H9 (cell line): ENCODE measurements around the gene THSD4. TPM values are rescaled to one million over a fixed set of nuclear protein-coding genes. Genes with fewer than 3 reads are reported as not detected.

Source experiments
- DNase-seq: peaks from one replicate; pipeline ENCODE4 v3.0.0-alpha.2; 2017
- H2AFZ ChIP-seq: one replicate; pipeline ENCODE4 v1.6.1; 2013; ENCODE audit warnings: mild to moderate bottlenecking, low read length, control low read depth, moderate library complexity
- H2AK5ac ChIP-seq: 2 replicates; pipeline ENCODE4 v1.6.1; 2013; ENCODE audit warnings: low read length, control low read depth, mixed read lengths; ENCODE audit not compliant: insufficient read length
- H2BK120ac ChIP-seq: one replicate; pipeline ENCODE4 v1.6.1; 2013; ENCODE audit warnings: low read depth, mild to moderate bottlenecking, low read length, control low read depth, inconsistent platforms; ENCODE audit not compliant: poor library complexity, severe bottlenecking
- H2BK12ac ChIP-seq: 2 replicates; pipeline ENCODE4 v1.6.1; 2013; ENCODE audit warnings: low read length, control low read depth, mixed read lengths, low read depth; ENCODE audit not compliant: insufficient read length
- H2BK15ac ChIP-seq: 2 replicates; pipeline ENCODE4 v1.6.1; 2013; ENCODE audit warnings: low read depth, low read length, control low read depth
- H2BK20ac ChIP-seq: one replicate; pipeline ENCODE4 v1.6.1; 2013; ENCODE audit warnings: low read depth, mild to moderate bottlenecking, low read length, control low read depth, inconsistent platforms; ENCODE audit not compliant: poor library complexity, severe bottlenecking
- H2BK5ac ChIP-seq: 2 replicates; pipeline ENCODE4 v1.6.1; 2013; ENCODE audit warnings: low read length, control low read depth, mixed read lengths; ENCODE audit not compliant: insufficient read length
- H3K14ac ChIP-seq: 2 replicates; pipeline ENCODE4 v1.6.1; 2013; ENCODE audit warnings: low read length, control low read depth; ENCODE audit not compliant: insufficient read depth
- H3K18ac ChIP-seq: 2 replicates; pipeline ENCODE4 v1.6.1; 2013; ENCODE audit warnings: low read depth, mild to moderate bottlenecking, mixed read lengths, low read length, control low read depth; ENCODE audit not compliant: insufficient read length
- H3K23ac ChIP-seq: 2 replicates; pipeline ENCODE4 v1.6.1; 2013; ENCODE audit warnings: low read length, control low read depth, mixed read lengths, low read depth; ENCODE audit not compliant: insufficient read length
- H3K23me2 ChIP-seq: 2 replicates; pipeline ENCODE4 v1.6.1; 2013; ENCODE audit warnings: low read depth, mild to moderate bottlenecking, mixed read lengths, low read length, control low read depth; ENCODE audit not compliant: insufficient read length, poor library complexity, severe bottlenecking
- H3K27ac ChIP-seq: 2 replicates; pipeline ENCODE4 v1.5.1; 2013; ENCODE audit warnings: low read length, control low read depth, mixed read lengths, low read depth; ENCODE audit not compliant: insufficient read length
- H3K27me3 ChIP-seq: 2 replicates; pipeline ENCODE4 v1.6.1; 2013; ENCODE audit warnings: low read length, control low read depth, inconsistent platforms; ENCODE audit not compliant: insufficient read depth
- H3K4ac ChIP-seq: 2 replicates; pipeline ENCODE4 v1.6.1; 2013; ENCODE audit warnings: low read depth, mild to moderate bottlenecking, control low read depth, inconsistent platforms, low read length, moderate library complexity
- H3K4me1 ChIP-seq: 2 replicates; pipeline ENCODE4 v1.6.1; 2013; ENCODE audit warnings: low read length, control low read depth, inconsistent platforms; ENCODE audit not compliant: insufficient read depth
- H3K4me2 ChIP-seq: 2 replicates; pipeline ENCODE4 v1.6.1; 2013; ENCODE audit warnings: low read length, control low read depth, mixed read lengths; ENCODE audit not compliant: insufficient read length, insufficient read depth
- H3K56ac ChIP-seq: 2 replicates; pipeline ENCODE4 v1.6.1; 2013; ENCODE audit warnings: low read depth, mild to moderate bottlenecking, mixed read lengths, low read length, control low read depth; ENCODE audit not compliant: insufficient read length
- H3K79me1 ChIP-seq: 2 replicates; pipeline ENCODE4 v1.6.1; 2013; ENCODE audit warnings: low read depth, mild to moderate bottlenecking, moderate library complexity, low read length, control low read depth, inconsistent platforms; ENCODE audit not compliant: insufficient read depth, poor library complexity, severe bottlenecking
- H3K79me2 ChIP-seq: 2 replicates; pipeline ENCODE4 v1.6.1; 2013; ENCODE audit warnings: low read length, control low read depth, inconsistent platforms; ENCODE audit not compliant: insufficient read depth
- H3K9ac ChIP-seq: 2 replicates; pipeline ENCODE4 v1.6.1; 2013; ENCODE audit warnings: low read length, control low read depth, mixed read lengths; ENCODE audit not compliant: insufficient read length; ENCODE audit errors: extremely low read depth
- H3K9me3 ChIP-seq: one replicate; pipeline ENCODE4 v1.6.1; 2013; ENCODE audit warnings: low read depth, low read length, inconsistent platforms; ENCODE audit not compliant: control insufficient read depth
- H3T11ph ChIP-seq: one replicate; pipeline ENCODE4 v1.6.1; 2013; ENCODE audit warnings: mild to moderate bottlenecking, low read length, control low read depth, inconsistent platforms
- H4K20me1 ChIP-seq: one replicate; pipeline ENCODE4 v1.6.1; 2013; ENCODE audit not compliant: control insufficient read depth, insufficient read length, insufficient read depth
- H4K5ac ChIP-seq: 2 replicates; pipeline ENCODE4 v1.6.1; 2013; ENCODE audit warnings: low read depth, mild to moderate bottlenecking, mixed read lengths, low read length, control low read depth; ENCODE audit not compliant: insufficient read length
- H4K8ac ChIP-seq: replicated peaks from 2 replicates; pipeline ENCODE4 v1.6.1; 2013; ENCODE audit warnings: low read length, control low read depth, mixed read lengths, low read depth; ENCODE audit not compliant: insufficient read length
- H4K91ac ChIP-seq: 2 replicates; pipeline ENCODE4 v1.6.1; 2013; ENCODE audit warnings: low read depth, mild to moderate bottlenecking, moderate library complexity, mixed read lengths, low read length, control low read depth; ENCODE audit not compliant: insufficient read length
- H3K27ac Mint-ChIP-seq, 3 experiments: 2 replicates in 2 of 3; 3 replicates in 1 of 3; pipeline ENCODE4 v1.8.0; 2020 to 2021; ENCODE audit warnings: mixed read lengths in 3 of 3, mild to moderate bottlenecking in 1 of 3, moderate library complexity in 1 of 3
- H3K27me3 Mint-ChIP-seq: 2 replicates; pipeline ENCODE4 v1.8.0; 2021; ENCODE audit warnings: low read depth, mild to moderate bottlenecking, moderate library complexity, mixed read lengths
- H3K36me3 Mint-ChIP-seq, 3 experiments: 2 replicates in 2 of 3; 3 replicates in 1 of 3; pipeline ENCODE4 v1.8.0; 2020 to 2021; ENCODE audit warnings: low read depth in 3 of 3, mixed read lengths in 3 of 3; ENCODE audit not compliant: insufficient read depth in 1 of 3
- H3K4me1 Mint-ChIP-seq, 2 experiments: 2 replicates each; pipeline ENCODE4 v1.8.0; 2020; ENCODE audit warnings: mixed read lengths in 2 of 2
- H3K4me3 Mint-ChIP-seq, 2 experiments: 2 replicates in 1 of 2; 3 replicates in 1 of 2; pipeline ENCODE4 v1.8.0; 2020 to 2021; ENCODE audit warnings: mild to moderate bottlenecking in 2 of 2, mixed read lengths in 2 of 2, moderate library complexity in 1 of 2
- H3K9me3 Mint-ChIP-seq, 2 experiments: 2 replicates in 1 of 2; 3 replicates in 1 of 2; pipeline ENCODE4 v1.8.0; 2020; ENCODE audit warnings: mild to moderate bottlenecking in 2 of 2, mixed read lengths in 2 of 2, moderate library complexity in 1 of 2
- CTCF ChIP-seq: fragments of 200-600 bp; sonication (generic); conservative IDR thresholded peaks from 3 replicates; pipeline ENCODE4 v1.8.0; 2021; ENCODE audit warnings: antibody characterized with exemption, mild to moderate bottlenecking
- WGBS: extraction: QIAGEN DNeasy Blood & Tissue Kit; methylation state at CpG from one replicate; pipeline ENCODE4 v1.1.7; 2013; ENCODE audit warnings: missing lambda C conversion rate, low lambda C conversion rate, mixed read lengths; ENCODE audit not compliant: insufficient read length; ENCODE audit errors: extremely low coverage; 5-methylcytosine and 5-hydroxymethylcytosine counted together
- total RNA-seq: library from RNA; stranded (reverse); gene quantifications from 2 replicates; pipeline ENCODE4 v1.2.1, GENCODE V29; 2021

Gene THSD4
- total RNA-seq, 1 experiment from 2014 or later = 5.5 TPM

- H4K91ac ChIP-seq = no peak overlapping the region
- no peak overlapping the region for H3T11ph ChIP-seq
- no peak overlapping the region for H3K4ac ChIP-seq
- no peaks in the 10 kb centered on the region for H3K23me2 ChIP-seq
- no peak for DNase-seq
- H2AK5ac ChIP-seq = no peak overlapping the region
- no peak overlapping the region for H3K14ac ChIP-seq
- no peaks in the 10 kb centered on the region for H3K9me3 ChIP-seq
- no peak overlapping the region for H3K27ac ChIP-seq
- no peak overlapping the region for H3K9ac ChIP-seq
- H3K9me3 Mint-ChIP-seq = no peaks in the 10 kb centered on the region; a peak in 1 of 5 replicates
- H2BK20ac ChIP-seq = no peak overlapping the region
- peaks cover 35 to 42% of the 10 kb centered on the region in 2 experiments for H3K4me1 Mint-ChIP-seq
- H3K4me2 ChIP-seq = no peak overlapping the region
- no peak overlapping the region for H2BK120ac ChIP-seq
- H2BK15ac ChIP-seq = no peak overlapping the region
- no peak overlapping the region for H3K23ac ChIP-seq
- H4K8ac ChIP-seq = no peak overlapping the region
- no CpG with 5 or more reads among the region's 5 CpGs for WGBS
- H3K27ac Mint-ChIP-seq = peak overlapping the region in 1 of 3 experiments; percentile 68; a peak in 1 of 7 replicates
- H4K5ac ChIP-seq = no peak overlapping the region
- no peaks in the 10 kb centered on the region for H3K27me3 ChIP-seq
- no peaks in the 10 kb centered on the region for H3K79me2 ChIP-seq
- no peaks in the 10 kb centered on the region for H3K79me1 ChIP-seq
- H3K18ac ChIP-seq = no peak overlapping the region
- H3K56ac ChIP-seq = no peak overlapping the region
- no peak for TF ChIP-seq CTCF
- no peaks in the 10 kb centered on the region for H3K36me3 Mint-ChIP-seq
- no peak overlapping the region for H2BK5ac ChIP-seq
- no peak overlapping the region for H2AFZ ChIP-seq
- no peak overlapping the region for H2BK12ac ChIP-seq
- H4K20me1 ChIP-seq = no peaks in the 10 kb centered on the region
- H3K4me1 ChIP-seq = peaks cover 12% of the 10 kb centered on the region; the same call in 1 of the 2 replicates
- no peak overlapping the region for H3K4me3 Mint-ChIP-seq
- no peaks in the 10 kb centered on the region; the same call in 1 of the 2 replicates for H3K27me3 Mint-ChIP-seq
Measured at GRCh38 chr15:71345186-71345585, 229.9 kb downstream of the THSD4 start.
